ENCODE measurements around the gene LIN52. TPM values are rescaled to one million over a fixed set of nuclear protein-coding genes. Genes with fewer than 3 reads are reported as not detected.

Gene LIN52, protein sequence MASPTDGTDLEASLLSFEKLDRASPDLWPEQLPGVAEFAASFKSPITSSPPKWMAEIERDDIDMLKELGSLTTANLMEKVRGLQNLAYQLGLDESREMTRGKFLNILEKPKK
- 6.5 and 7.5 TPM in 2 replicates for total RNA-seq
- 4.5 TPM for polyA plus RNA-seq (2012)

DNA sequence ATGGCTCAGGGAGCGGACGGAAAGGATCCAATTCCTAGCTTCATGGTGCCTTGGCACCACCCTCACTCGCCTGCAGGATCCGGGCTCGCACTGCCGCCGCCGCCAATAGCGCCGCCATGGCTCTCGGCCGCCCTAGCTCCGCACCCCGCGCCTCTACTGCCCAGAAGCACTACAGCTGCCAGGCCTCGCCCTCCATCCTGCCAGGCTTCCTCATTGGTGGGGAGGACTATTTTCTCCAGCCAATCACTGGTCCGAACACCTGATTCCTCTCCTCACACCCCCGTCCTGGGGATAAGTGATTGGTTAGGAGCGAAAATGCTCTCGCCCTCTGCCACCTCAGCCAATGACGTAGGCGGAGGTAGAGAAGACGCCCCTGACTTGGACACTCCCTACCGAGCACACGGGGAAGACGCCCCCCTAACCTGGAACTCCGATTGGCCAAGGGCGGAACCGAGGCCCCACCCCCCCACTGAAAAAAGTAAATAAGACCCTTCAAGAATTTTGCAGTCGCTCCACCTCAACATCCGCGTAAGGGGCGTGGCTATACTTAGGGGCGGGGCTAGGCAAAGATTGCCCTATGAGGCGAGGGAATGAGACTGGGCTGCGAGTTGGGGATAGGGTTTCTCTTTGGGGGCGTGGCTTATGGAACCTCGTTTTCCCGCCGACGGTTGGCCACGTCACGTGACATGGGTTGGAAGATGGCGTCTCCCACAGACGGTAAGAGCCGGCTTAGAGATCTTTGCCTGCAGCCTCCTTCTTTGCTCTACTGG lies at the start of gene LIN52, which contains the start of gene ALDH6A1:
Gene LIN52 (plus strand): TSS at position 680 of the 770 bp plus-strand sequence. CDS start 19 bp downstream, at position 699.
Gene ALDH6A1 (minus strand): TSS at position 177 of the 770 bp plus-strand sequence. CDS start 59 bp downstream, at position 118.
- peak; percentile 100 for DNase-seq (ENCODE audit: low read depth)

DNA sequence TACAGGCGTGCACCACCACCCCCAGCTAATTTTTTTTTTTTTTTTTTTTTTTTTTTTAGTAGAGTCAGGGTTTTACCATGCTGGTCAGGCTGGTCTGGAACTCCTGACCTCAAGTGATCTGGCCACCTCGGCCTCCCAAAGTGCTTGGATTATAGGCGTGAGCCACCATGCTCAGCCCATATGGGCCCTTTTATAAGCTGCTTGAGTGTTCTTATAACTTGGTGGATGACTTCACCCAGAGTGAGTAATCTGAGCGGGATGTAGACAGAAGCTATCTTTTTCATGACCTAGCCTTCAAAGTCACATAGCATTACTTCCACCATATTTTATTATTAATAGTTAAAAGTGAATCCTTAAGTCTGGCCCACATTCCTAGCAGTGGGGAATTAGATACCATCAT lies 49.2 kb upstream of the LIN52 start:
- DNase-seq (ENCODE audit: low read depth): no peak

DNA sequence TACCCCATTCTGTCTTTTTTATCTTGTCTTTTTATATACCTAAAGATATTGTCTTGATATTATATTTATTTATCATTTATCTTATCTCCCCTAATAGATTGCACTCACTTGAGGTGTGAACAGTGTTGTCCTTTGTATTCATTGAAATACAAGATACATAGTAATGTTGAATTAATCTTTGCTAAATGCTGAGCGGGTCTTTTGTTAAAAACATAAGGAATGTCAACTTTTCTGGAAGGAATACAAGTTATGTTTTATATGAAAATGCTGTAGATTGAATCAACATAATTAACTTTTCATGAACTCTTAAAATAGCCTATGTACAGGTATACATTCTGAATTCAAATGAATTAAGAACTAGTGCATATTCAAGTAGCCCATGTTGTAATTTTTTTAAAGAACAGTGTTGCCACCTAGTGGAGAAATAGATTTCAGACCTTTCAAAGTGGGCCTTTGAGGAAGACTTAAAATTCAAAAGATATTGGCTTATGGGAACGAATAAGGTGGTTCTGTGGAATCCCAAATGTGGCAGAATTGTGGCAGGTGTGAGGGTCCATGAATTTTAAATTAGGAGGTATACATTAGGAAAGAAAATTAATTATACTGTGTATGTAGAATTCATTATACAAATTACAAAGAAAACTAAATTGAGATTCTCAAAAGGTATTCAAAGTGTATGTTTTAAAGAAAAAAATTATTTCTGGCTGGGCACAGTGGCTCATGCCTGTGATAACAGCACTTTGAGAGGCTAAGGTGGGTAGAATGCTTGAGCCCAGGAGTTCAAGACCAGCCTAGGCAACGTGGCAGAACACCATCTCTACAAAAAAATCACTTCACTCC lies 46.5 kb upstream of the LIN52 start:
- peak; percentile 66 for DNase-seq (ENCODE audit: low read depth)

DNA sequence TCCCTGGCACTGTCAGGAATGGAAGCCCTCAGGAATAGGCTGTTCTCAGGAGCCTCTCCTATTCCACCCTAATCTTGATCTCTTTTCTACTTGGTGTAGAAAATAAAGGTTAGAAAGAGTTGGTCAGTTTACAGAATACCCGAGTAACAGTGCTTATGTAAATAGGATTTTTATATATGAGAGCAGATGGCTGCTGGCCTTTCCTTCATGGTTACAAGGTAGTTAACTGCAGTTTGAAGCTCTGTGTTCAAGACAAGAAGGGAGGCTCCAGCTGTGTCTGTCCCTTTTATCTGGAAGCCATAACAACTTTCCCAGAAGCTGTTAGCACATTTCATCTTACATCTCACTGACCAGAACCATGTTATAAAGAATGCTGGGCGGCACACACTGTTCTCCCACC lies 42.5 kb upstream of the LIN52 start:
- no peak for DNase-seq (ENCODE audit: low read depth)

DNA sequence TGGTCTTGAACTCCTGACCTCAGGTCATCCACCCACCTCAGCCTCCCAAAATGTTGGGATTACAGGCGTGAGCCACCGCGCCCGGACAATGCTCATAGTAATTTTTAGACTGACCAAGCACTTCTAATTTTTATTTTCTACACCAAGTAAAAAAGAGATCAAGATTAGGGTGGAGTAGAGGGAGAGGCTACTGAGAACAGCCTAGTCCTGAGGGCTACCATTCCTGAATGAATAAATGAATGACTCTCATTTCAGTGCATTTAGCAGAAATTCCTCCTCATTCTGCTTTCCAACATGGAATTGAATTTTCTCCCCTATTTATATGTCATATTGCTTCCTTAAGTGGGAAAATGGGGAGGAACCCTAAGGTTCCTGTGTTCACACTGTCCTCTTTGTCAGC lies 39.2 kb upstream of the LIN52 start:
- DNase-seq (ENCODE audit: low read depth): no peak

DNA sequence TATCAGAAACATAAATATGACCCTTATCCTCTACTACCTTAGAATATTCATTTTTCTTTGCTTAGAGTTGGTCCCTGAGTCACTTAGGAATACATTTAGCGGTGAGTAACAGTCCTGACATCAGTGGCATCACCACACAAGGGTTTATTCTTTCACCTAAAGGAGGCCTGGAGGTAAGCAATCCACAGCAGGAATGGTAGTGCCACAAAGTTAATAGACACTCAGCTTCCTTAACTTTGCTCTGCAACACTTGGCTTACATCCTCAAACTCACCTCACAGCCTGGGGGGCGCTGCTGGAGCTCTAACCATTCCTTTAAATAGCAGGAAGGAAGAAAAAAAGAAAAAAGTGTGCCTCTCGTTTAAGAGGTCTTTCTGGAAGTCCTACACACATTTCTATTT lies 36.5 kb upstream of the LIN52 start:
- no peak for DNase-seq (ENCODE audit: low read depth)

DNA sequence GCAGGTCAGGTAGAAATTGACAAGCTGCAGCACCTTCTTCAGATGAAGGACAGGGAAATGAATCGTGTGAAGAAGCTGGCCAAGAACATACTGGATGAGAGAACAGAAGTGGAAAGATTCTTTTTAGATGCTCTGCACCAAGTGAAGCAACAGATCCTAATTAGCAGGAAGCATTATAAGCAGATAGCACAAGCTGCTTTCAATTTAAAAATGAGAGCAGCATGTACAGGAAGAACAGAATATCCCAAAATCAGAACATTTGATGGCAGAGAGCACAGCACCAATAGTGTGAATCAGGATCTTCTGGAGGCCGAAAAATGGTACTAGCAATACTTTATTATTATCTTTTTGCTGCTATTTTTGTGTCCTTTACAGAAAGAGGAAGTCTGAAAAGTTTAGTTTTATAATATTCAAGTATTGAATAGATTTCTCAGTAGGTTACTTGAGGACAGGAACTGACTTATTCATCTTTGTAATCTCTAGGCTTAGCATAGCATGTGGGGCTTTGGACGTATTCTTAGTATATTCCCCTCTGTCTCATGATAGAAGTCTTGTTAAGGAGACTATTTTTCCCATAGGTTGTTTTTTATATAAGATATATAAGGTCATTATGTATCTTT lies 34.8 kb upstream of the LIN52 start:
- no peak for DNase-seq (ENCODE audit: low read depth)

DNA sequence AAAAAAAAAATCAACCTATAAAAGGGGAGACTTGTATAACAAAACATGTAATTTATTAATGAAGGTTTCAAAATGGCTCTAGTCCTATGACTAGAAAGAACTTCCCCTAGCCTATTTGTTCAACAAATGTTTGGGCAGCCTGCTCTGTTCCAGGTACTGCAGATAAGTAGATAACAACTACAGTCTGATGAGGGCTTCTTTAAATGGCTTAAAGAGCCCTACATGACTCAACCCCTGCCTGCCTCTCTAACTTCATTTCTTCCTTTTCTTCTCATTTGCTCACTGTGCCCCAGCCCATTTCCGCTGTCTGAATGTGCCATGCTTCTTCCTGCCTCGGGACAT lies 22.0 kb upstream of the LIN52 start:
- no peak for DNase-seq (ENCODE audit: low read depth)

DNA sequence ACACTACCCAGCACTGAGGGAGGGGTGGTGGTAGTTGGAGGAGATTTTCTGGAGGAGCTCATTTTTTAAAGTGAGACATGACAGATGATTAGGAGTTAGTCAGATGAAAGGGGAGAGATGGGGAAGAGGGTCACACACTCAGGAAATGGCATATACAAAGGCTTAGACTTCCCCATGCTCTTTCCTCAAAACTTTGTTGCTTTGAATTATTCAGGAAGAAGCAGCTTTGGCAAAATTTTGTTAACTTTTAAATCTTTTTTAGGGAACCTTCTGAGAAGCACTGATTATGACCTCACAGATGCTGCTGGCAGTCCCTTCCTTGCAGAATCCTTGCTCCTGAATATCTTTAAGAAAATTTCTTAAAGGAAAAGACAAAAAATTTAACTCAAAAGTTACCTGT lies 20.3 kb upstream of the LIN52 start:
- DNase-seq (ENCODE audit: low read depth): no peak

DNA sequence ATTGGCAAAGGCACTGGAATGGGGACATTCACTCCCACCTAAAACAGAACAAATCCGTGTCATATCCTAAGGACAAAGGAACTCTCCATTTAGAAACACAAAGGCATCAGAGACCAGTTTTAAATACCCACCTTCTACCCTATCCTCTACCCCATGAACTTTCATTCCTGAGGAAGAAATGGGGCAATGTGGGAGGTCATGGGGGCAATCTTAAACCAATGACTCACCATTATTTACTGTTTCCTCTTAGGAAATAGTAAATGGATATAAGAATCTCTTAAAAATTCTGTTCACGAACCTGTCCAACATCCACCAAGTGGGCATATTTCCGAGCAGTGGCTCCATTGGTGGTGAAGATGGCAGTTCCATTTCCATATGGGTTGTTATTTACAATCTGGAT lies 19.9 kb upstream of the LIN52 start:
- DNase-seq (ENCODE audit: low read depth): no peak

DNA sequence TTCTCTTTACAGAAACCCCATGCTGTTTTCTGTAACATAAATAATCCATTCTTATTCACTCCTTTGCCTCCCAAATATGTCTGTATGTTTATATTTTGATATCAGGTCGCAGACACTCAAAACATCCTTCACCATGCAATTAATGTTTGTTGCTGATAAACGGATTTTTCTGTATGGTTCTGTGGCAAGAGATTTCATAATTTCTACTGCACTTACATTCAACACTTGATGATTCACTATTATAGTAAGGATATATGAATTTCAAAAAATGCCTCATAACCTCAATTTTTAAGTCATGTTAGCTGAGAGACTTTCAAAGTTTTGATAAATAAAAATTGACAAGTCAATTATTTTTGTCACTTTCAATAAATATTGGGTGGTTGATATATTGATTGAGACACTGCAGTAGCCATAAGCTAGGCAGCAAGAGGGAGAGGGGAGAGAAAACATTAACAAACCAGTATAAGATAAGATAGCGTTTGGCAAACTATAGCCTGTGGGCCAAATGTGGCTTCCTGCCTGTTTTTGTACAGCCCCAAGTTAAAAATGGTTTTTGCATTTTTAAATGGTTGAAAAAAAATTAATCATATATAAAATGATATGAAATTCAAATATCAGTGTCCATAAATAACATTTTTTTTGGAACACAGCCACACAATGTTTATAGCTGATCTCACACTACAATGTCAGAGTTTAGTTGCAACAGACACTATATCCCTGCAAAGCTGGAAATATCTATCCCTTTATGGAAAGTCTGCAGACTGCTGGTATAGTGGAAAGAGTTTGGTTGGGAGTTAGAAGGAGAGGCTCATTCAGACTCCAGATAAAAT lies 18.8 kb upstream of the LIN52 start:
- DNase-seq (ENCODE audit: low read depth): no peak

DNA sequence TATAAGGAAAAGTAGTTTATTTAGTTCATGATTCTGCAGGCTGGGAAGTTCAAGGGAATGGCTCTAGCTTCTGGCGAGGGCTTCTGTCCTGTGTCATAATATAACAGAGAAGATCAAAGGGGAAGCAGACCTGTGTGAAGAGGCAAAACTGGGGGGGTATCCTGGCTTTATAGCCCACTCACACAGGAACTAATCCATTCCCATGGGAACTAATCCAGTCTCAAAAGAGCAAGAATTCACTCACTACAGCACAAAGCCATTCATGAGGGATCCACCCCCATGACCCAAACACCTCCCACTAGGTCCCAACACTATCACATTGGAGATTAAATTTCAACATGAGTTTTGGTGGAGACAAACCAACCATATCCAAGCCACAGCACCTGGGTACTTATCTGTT lies 7.4 kb upstream of the LIN52 start:
- DNase-seq (ENCODE audit: low read depth): no peak

DNA sequence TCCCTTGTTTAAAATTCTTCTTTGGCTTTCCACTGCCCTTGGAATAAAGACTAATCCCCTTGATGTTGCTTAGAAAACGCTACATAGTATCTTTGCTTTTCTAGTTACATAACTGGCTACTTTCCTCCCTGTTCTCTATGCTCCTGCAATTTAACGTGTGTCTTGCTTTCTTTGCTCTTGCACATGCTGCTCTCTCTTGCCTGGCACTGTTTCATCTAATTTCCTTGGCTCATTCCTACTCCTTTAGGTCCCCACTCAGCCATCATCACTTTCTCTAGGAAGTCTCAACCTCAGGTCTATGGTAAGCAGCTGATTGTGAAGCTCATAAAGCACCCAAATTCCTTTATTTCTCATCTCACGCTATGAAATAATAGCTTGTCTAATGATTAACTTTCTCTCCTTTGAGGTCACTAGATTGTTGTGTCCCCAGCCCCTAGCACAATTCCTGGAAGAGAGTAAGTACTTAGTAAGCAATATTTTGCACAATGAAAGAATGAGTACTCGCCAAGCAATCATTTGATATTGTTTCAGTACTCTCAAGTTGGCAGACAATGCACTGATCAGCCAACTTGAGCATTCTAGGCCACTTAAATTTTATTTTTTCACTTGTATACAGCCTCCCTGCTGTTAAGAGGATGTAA lies 3.8 kb upstream of the LIN52 start:
- DNase-seq (ENCODE audit: low read depth): no peak

DNA sequence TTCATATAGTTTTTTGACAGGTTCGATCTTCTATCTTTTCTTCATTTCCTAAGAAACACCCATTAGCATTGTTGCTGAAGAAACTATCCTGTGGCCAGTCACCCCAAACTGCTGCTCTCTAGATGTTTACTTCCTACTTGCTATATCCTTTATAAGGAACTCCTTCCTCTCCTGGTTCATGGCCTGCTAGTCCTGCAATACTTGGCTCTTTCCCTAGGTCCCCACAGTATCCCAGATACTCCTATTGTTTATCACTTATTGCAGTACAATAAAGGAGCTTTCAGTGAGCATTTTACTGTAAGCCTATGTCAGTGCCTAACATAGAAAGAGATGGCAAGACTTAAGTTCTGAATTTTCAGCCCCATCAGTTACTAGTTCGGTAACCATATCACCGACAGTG lies 3.3 kb upstream of the LIN52 start:
- DNase-seq (ENCODE audit: low read depth): no peak

DNA sequence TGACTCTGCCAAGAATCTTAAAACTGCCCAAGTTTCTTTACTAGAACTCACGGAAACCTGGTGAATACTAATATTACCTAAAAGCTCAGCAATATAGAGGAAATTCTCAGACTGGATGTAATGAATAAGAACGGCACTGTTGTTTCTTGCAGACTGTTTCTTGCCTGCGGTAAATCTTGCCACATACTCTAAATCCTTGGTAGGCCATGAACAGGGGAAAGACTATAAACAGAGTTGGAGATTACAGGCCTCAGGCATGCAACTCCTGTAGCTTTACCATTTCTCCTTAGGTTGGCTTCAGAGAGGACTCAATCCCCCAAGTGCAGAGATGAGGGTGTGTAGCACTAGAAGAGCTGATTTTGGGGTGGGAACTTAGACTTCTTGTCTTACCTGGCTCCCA lies 1.6 kb upstream of the LIN52 start:
- no peak for DNase-seq (ENCODE audit: low read depth)

DNA sequence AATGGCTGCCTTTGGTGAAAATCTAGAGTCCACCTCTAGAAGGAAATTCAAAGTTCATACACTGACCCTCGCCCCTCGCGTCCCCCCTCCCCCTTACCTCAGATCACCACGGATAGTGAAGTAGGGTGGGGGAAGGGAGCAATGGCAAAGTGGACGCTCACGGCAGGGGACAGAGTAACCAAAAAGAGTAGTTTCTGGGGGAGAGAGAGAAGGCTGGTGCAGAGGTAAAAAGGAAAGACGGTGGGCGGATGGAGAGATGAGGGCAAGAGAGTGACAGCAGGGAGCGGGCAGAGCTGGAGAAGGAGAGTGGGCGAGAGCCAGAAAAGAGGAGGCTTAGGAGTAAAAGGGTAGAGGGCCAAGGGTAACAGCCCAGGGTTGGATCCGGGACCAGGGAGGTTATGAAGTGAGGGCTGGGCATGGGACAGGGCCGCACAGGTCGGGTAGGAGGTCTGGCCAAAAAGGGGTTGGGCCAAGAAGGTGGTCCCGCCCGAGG lies 926 bp upstream of the LIN52 start:
- no peak for DNase-seq (ENCODE audit: low read depth)

DNA sequence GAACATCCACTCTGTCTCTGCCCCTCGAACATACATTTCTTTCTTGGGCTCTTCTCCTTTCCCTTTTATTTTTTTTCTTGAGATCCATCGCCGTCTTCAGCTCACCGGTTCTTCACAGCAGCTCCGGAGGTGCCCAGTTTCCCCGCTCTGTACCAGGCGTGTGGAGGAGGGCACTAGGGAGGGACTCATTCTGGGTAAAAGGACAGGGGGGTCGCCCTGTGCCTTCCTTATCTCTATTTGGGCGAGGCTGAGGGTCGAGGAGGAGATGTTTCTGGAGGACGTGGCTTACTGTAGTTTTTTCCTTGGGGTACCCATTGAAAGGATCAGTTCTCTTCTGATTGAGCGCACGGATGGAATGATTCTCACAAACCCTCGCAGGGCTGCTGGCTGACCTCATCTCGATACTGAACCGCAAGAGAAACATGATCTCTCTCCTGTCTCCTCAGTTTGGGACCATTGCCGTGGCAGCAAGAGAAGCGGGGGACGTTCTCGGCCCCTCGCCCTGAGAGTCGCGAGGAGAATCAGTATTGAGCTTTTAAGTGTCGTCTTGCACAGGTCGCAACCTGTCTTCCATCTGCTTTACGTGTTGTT lies 386 bp downstream of the LIN52 start:
- peak; percentile 55 for DNase-seq (ENCODE audit: low read depth)

DNA sequence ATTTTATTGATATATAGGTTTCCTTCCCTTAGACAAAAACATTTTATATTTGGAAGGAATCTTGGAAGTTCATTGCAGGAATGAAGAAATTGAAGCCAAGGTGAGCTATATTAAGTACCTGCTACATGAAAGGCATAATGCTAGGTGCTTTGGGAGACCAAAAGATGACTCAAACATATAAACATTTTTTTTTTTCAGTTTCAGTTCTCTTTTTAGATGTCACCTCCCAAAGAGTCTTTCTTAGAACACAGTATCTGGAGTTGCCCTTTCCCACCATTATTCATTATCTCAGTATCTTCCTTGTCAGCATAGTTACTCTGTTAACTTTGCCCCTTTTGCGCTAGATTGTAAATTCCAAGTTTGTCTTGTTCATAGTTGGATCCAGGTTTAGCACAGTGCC lies 1.1 kb downstream of the LIN52 start:
- no peak for DNase-seq (ENCODE audit: low read depth)

DNA sequence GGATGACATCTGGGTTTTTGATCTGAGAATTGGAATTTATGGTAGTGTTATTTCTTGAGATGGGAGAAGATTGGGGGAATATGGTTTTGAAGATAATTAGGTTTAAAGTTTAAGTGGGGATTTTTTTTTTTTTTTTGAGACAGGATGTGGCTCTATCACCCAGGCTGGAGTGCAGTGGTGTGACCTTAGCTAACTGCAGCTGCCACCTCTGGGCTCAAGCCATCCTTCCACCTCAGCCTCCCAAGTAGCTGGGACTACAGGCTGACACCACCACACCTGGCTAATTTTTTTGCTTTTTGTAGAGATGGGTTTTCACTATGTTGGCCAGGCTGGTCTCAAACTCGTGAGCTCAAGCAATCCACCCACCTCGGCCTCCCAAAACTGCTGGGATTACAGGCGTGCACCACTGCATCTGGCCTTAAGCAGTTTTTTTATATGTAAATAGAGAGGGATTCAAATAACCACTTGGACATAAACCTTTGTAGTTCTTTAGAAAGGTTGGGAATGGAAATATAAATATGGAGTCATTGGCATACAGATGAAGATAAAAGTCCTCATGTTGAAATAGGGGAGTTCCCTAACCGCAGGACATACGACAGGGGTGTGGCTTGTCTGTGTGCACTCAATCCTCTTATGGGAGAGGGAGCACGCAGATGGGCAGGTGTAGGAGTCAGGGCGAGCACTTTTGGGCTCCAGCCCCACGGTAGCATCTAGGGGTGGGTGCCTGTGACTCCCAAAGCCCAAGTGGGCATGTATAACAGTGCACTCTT lies 4.7 kb downstream of the LIN52 start:
- no peak for DNase-seq (ENCODE audit: low read depth)
